Loucy (cell line): ENCODE data around the gene INPP5J.

ENCODE experiments used
- CTCF ChIP-seq: fragments of 200-600 bp; sonication (generic); conservative IDR thresholded peaks from 2 replicates; pipeline ENCODE4 v1.5.1; 2014; ENCODE audit warnings: mild to moderate bottlenecking, antibody characterized with exemption, low read length
- EZH2phosphoT487 ChIP-seq: fragments of 200-600 bp; IDR thresholded peaks from 2 replicates; pipeline ENCODE4 v1.6.1; 2018; ENCODE audit warnings: antibody characterized with exemption, mild to moderate bottlenecking, moderate library complexity, borderline replicate concordance

- no peak for TF ChIP-seq CTCF
- no peak for TF ChIP-seq EZH2phosphoT487
Measured at GRCh38 chr22:31094741-31095140, 28.0 kb upstream of the INPP5J start.
